Activated gamma-delta T cell treated with Interleukin-2 at 50 U/mL for 16 hours (primary cell): ENCODE results near the gene TP53AIP1.
A peak's percentile ranks its signal among the peaks of the same experiment; 100 is the strongest.
"Not testable (repeated sequence)": the region's sequence is repeated elsewhere in the genome, so short reads cannot be mapped to it uniquely, and the experiment has no call there.

Source experiments
- DNase-seq: peaks from one replicate; pipeline ENCODE4 v3.0.0-alpha.2; 2020

Gene TP53AIP1

DNA sequence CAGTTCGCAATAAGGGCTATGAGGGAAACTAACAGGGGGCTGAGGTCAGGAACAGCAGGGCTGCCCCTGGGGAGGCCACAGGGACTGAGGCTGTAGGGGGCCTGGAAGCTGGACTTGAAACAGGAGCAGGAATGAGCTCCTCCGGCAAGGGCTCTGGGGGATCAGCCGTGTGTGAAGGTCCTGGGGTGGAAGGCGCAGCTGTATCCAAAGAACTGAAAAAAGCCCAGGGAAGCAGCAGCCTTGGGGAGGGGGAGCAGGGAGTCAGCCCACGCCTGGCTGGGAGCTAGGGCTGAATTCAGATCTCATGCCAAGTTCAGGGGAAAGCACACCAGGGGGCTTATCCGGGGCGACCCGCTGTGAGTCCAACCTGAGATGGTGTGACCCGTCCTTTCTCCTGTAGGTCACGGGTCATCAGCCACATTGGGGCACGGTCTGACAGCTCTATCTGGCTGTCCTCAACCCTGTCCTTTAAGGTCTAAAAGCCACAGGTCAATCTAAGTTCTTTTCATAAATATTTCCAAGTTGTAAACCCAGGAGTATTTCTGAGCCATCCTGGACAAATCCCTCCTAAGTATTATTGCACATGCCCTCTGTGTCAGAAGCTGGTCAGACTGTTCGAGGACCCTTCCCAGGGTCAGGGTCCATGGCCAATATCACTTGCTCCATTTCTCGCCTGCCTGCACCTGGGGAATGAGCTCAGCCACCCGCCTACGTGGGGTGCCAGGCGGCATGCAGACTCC, 18.0 kb downstream of the TP53AIP1 start:
- no peak for DNase-seq

DNA sequence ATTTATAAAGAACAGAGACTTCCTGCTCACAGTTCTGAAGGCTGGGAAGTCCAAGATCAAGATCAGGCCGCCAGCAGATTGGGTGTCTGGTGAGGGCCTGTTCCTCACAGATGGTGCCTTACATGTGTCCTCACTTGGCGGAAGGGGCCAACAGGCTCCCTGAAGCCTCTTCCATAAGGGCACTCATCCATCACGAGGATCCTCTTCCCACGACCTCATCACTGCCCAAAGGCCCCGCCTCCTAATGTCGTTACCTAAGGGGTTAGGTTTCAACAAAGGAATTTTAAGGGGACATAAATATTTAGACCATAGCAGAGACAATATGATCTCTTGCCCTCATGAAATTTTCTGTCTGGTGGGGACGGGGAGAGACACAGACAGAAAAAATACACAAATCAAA, 18.6 kb downstream of the TP53AIP1 start:
- DNase-seq: no peak

DNA sequence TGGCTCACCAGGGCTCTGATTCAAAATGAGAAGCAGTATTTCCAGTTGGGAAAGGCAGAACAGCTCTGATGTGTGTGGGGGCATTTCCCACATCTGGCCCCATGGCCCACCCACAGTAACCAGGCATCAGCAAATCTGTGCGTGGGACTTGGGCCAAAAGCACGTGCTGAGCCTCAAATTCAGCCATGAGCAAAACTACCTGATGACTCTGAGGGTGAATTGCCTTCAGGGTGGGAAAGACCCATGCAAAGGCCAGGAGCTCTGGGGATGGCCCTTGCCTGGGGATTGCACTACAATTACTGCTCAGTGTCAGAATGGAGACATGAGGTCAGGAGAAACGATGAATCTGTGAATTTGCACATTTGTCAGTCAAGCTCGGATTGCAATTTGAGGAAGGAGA, 20.9 kb downstream of the TP53AIP1 start:
- no peak for DNase-seq

DNA sequence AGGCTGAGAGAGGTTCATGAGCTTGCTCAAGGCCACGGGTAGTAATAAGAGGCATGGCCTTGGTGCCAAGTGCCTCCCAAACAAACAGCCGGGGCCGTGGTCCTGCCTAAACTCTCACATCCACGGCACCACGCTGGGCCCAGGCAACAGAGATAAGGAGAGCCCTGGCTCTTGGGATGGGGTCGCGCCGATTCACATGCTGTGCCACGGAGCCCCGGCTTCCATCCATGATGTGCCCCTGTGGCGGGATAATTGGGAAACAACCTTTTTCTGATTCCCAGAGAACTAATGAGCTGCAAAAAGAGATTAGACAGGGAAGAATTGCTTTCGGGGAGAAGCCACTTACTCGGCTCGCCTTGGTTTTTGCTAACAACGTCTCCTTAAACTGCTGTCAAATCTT, 22.0 kb downstream of the TP53AIP1 start:
- DNase-seq: no peak

DNA sequence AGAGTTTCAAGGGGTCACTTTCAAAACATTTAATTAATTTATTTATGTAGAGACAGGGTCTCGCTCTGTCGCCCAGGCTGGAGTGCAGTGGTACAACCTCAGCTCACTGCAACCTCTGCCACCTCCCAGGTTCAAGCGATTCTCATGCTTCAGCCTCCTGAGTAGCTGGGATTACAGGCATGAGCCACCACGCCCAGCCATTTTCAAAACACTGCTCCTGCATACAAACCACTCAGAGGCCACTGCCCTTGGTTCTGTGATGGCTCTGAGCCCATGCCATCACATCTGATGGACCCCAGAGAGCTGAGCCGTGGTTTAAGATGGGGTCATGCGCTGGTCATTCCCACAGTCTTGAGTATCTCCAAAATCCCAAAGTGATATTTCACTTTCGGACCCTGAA, 23.0 kb downstream of the TP53AIP1 start:
- DNase-seq: not testable (repeated sequence)

DNA sequence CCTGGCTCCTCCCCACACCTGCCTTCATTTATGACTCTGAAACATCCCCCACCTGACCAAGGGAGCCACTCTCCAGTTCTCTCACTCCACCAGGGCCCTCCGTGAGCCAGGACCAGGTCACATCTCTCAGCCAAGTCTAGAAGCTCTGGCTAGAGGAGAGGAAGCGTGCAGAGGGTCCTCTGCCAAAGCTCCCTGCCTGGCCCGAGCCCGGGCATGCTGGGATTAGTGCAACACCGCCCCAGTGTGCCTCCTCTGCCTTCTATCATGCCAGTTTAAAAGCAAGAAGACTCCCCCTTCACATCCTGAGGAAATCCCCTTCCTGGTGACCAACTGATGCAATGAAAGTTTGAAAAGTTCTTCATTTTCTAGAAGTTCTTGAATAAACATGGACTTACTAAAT, 23.5 kb downstream of the TP53AIP1 start:
- no peak for DNase-seq

DNA sequence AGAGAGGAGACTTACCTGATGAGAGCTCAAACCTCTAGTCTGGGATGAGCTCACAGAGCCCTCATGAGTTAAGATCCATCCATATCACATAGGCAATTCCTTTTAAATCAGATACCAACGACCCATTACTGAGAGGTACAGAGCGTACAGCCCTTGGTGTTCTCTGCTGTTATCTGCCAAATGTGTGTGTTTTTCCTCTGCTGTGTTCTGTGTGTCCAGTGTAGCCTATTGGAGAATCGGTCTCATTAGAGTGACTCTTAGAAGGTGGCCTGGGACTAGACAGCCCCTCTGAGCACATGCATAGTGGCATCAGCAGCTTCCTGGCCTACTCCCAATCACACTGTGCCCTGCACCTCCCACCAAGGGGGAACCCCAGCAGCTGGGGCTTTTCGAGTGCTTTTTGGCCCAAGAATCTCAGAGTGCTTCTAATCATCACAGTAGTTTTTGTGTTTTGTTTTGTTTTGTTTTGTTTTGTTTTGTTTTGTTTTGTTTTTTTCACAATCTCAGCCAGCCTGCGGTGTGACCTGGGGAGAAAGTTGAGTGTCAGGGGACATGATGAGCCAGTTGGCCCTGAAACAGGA, 25.4 kb downstream of the TP53AIP1 start:
- no peak for DNase-seq

DNA sequence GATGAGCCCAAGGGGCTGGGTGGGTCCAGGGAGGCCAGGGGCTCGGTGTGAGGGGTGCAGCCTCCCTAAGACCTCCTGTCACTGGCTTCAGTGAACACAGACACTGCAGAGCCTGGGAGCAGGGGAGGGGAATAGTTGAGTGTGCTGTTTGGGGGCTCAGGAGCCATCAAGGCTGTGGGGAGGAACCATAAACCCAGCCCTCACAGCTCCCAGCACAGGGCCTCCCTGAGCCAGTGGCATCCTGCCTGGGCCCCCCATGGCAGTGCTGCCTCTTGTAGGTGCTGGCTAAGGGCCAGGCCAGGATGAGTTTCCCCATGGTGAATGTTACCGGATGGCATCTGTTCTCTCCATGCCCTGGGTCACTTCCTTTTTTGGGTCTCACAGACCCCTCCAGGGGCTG, 26.0 kb downstream of the TP53AIP1 start:
- DNase-seq: no peak

DNA sequence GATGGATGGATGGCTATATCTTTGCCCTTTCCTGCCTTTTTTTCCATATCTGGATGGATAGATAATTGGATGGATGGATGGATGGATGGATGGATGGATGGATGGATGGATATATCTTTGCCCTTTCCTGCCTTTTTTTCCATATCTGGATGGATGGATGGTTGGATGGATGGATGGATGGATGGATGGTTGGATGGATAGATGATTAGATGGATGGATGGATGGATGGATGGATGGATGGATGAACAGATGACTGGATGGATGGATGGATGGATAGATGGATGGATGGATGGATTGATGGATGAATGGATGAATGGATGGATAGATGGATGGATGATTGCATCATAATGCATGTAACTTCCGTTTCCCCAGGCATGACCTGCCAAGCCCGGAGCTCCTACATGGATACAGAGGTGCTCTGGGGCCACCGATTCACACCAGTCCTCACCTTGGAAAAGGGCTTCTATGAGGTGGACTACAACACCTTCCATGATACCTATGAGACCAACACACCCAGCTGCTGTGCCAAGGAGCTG, 26.6 kb downstream of the TP53AIP1 start:
- DNase-seq: no peak

DNA sequence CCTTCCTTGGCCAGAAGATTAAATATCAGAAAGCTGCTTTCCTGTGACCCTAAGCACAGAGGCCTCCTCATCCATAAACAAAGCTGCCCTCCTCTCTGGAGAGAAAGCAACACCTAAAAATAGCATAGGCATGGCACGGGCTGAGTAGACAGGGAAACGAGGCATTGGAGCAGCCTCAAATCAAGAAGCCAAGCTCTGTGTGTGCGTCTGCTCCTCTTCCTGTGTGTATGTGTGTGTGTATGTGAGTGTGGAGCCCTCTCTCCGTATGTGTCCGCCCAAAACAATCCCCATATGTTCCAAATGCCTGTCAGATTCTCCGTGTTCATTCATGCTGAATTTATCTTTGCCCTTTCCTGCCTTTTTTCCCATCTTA, 27.5 kb downstream of the TP53AIP1 start:
- DNase-seq: no peak

DNA sequence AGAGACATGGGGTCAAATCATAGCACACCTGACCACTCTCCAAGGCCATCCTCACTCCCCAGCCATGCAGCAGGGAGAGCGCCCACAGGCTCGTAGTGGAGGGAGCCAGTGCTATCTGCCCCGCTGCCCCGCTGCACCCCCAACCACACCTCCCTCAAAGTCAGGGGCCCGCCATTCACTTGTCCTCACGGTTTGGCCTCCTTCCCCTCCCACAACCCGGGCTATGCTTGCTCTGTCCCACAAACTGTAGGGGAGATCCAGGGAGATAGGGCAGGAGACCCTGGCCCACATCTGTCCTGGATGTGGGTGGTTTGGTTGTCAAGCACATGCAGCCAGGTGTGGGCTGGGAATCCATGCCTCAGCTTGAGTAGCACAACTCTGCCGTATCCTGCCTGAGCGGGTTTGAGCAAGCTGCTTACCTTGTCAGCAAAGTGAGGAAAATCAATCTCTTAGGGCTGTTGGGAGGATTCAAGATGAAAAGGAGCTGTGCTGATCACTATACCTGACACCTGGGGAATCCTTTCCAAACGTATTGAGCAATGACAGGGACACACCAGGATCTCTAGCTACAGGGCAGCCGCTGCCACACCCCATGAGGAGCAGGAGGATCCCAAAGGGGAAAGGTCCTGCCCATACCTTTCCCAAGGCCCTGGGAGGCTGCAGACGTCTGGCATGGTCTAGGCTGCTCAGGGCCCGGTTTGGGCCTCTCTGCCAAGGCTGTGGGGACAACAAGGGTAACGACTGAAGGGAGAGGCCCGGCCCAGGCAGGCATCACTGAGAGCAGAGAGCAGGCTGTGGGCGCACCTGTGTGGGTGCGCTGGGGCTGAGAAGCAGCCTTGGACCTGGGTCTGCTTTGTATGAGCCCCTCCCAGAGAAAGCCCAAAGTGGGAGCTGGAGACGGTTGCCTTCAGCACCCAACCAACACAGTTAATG, 28.2 kb downstream of the TP53AIP1 start:
- DNase-seq: no peak

DNA sequence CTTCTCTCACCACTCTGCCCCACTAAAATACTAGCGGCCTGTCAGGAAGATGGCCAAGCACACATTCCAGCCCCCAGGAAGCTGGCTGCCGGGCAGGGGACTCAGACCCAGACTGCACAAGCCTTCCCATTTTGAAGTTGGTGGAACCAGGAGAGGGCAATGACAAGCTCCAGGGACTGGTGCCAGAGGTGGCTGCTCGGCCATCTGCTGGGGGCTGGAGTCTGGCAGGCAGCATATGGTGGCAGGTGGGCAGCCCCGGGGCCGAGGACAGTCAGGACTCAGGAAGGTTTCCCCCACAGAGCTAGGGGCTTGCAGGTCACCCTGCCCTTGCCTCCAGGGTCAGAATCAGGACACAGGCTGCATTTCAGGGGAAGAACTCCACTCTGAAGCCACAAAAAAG, 28.9 kb downstream of the TP53AIP1 start:
- no peak for DNase-seq

DNA sequence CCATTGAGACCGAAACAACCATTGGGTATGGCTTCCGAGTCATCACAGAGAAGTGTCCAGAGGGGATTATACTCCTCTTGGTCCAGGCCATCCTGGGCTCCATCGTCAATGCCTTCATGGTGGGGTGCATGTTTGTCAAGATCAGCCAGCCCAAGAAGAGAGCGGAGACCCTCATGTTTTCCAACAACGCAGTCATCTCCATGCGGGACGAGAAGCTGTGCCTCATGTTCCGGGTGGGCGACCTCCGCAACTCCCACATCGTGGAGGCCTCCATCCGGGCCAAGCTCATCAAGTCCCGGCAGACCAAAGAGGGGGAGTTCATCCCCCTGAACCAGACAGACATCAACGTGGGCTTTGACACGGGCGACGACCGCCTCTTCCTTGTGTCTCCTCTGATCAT, 31.0 kb downstream of the TP53AIP1 start:
- DNase-seq: no peak

DNA sequence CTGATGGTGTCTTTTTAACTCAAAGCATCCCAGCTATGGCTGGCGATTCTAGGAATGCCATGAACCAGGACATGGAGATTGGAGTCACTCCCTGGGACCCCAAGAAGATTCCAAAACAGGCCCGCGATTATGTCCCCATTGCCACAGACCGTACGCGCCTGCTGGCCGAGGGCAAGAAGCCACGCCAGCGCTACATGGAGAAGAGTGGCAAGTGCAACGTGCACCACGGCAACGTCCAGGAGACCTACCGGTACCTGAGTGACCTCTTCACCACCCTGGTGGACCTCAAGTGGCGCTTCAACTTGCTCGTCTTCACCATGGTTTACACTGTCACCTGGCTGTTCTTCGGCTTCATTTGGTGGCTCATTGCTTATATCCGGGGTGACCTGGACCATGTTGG, 31.4 kb downstream of the TP53AIP1 start:
- no peak for DNase-seq

DNA sequence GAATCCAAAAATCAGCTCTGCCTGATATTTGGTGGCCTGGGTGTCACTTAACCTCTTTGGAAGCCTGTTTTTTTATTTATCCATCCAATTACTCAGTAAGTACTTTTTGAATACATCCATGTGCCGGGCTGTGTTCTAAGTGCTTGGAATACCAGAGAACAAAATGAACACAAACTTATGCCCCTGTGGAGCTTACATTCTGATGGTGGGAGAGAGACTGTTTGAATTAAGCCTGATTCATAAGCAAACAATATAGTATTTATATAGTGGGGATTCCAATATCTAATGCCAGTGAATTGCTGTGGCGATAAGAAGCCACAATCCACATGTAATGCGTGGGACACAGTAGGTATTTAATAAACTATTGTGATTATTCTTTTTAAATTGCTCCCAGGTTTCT, 32.1 kb downstream of the TP53AIP1 start:
- DNase-seq: no peak

DNA sequence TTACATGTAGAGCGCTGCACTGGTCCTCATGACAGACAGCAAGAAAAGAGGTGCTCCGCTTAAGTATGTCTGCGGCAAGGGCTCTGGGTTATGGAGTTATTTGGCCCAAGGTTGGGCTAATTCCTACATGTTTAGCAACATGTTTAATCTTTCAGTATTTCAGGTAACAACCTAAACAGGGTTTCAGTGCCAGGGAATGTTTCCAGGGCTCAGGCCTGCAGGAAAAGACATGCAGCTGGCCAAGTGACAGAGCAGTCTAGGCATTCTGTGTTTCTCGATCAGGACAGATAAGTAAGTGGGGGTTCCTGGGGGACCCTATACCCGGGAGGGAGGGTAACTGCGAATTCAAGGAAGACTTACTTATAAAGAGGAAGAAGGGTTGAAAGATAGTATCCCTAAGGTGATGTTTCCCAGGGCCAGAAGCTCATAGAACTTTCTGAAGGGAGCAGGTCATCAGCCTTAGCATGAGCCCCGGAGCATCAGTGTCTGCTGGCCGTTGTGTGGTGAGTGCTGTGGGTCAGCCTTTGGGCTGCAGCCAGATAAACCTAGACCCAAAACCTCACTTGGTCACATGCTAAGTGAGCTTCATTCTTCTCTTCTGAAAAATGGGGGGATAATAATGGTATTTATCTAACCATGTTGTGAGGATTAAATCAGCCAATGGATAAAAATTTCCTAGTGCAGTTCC, 33.1 kb downstream of the TP53AIP1 start:
- DNase-seq: no peak

DNA sequence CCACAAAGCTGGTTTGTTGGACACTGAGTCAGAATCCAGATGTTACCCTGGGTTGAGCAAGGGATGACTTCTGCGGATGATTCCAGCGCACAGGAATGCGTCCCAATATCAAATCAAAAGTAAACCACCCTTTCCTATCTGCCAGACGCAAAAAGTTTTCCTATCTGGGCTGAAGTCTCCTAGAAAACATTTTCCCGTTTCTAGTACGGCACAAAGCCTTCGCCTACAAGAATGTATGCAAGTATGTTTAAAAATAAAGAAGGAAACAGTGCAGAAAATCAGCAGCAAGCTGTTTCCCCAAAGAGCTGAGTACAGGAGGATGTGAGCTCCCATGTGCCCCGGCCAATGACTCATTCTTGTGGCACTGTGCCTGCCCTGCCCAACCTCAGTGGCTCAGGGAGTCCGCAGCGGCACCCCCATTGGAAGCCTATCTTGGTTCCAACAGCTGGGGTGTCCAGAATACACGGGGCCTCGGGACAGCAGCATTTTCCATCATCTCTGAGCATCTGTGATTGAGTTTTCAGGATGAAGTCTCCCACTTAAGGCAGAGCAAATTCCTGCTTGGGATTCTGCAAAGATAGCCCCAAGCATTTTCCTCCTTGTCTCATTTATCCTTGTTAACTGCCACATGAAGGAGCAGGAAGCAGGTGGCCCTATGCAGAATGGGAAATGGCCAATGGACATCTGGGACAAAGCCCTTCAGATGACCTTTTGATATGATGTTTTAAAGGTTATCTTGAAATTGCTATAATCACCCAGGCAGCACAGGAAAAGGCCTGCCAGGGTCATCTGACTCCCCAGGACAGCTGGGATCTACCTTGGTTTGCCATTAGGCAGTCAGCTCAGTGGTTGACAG, 34.1 kb downstream of the TP53AIP1 start:
- no peak for DNase-seq

DNA sequence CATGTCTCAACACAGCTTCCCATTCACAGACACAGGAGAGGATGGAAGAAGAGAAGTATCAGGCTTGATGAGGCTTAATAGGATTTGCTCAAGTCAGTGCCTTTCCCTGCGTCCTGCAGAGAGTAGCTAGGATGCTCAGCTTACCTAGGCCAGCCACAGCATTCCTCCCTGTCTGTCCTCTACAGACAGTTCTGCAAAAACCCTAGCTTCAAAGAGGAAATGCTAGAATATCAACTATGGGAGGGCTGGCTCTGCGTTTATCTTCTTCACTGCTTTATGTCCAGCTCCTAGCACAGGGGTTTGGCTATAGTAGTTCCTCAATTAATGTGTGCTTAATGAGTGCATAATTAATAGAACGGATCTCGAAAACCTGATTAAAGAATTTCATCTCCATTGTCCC, 35.1 kb downstream of the TP53AIP1 start:
- DNase-seq: no peak

DNA sequence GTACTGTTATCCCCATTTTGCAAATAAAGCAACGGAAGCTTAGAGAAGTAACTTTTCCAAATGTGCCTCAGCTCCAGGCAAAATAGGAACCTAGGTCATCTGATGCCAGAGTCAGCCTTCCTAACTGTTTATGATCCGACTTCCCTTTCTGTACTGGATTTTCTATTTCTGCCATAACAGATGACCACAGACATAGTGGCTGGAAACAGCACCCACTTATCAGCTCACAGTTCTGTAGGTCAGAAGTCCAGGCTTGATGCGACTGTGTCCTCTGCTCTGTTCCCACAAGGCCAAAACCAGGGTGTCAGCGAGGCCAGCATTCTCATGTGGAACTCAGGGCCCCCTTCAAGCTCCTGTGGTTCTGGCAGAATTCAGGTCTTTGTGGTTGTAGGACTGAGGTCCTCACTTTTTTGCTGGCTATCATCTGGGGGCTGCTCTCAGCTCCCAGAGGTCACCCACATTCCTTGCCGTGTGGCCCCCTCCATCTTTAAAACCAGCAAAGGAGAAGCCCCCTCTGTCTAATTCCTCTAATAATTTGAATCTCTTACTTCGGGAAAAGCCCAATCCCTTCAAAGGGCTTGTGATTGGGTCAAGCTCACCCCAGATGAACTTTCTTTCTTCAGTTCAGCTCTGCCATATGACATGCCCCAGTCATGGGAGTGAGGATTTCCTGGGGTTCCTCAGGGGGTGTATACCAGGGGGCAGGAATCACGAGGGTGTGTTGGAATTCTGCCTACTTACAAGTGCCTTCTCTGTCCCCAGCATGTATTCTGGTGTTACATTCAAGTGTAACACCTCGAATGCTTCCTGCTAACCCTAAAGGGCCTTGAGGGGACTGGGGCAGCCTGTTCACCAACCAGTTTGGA, 36.3 kb downstream of the TP53AIP1 start:
- DNase-seq: no peak

DNA sequence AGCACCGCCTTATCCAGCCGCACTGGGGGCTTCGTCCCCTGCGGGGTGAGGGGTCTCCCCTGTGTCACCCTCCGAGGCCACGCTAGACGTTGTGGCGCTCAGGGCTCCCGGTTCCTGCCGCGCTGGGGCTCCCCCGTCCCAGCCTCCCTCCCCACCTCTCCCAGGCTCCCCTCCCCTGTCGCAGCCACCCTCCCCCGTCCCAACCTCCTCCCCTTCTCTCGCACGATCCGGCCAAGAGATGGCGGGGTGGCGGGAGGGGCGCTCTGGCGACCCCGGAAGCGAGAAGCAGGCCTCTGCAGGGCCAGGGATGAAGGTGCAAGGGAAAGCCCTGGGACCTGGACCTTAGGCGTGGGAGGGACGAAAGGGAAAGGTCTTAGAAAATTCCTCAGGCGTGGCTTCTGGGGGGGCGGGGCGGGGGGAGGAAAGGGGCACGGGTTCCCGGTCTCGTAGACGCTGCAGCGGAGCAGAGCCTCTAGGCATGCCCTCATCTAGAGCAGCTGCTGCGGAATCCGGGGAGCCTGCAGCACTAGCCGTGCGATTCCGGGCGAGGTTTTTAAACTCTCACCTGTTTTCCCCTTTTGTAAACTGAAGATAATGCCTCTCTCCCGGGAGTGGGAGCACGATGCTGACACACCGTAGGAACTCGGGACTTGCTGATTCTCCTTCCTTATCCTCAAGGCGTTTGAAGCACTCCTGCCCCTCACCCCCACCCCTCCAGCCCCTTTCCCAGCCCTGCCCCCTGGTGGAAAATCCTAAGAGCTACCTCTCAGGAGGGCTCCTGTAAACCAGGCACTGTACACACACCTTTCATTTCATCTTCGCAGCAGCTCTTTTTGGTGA, 37.1 kb downstream of the TP53AIP1 start:
- DNase-seq: peak; percentile 27
